Progenitor cell of endocrine pancreas (in vitro differentiated cells): ENCODE results near the gene NOL6. TPM values are rescaled to one million over a fixed set of nuclear protein-coding genes. Genes with fewer than 3 reads are reported as not detected.
"Not testable (repeated sequence)": the region's sequence is repeated elsewhere in the genome, so short reads cannot be mapped to it uniquely, and the experiment has no call there.

Experiments used
- DNase-seq: peaks from one replicate; pipeline ENCODE4 v3.0.0; 2021; ENCODE audit warnings: low spot score; ENCODE audit not compliant: unreplicated experiment
- H3K27ac Mint-ChIP-seq: 2 replicates; pipeline ENCODE4 v1.8.0; 2021; ENCODE audit warnings: mild to moderate bottlenecking, moderate library complexity, mixed read lengths
- H3K27me3 Mint-ChIP-seq: 2 replicates; pipeline ENCODE4 v1.8.0; 2021; ENCODE audit warnings: mixed read lengths
- H3K36me3 Mint-ChIP-seq: 2 replicates; pipeline ENCODE4 v1.8.0; 2022; ENCODE audit warnings: mixed read lengths; ENCODE audit not compliant: insufficient read depth
- H3K4me1 Mint-ChIP-seq: 2 replicates; pipeline ENCODE4 v1.8.0; 2021; ENCODE audit warnings: low read depth, mixed read lengths
- H3K4me3 Mint-ChIP-seq: 2 replicates; pipeline ENCODE4 v1.8.0; 2021; ENCODE audit warnings: low read depth, mild to moderate bottlenecking, moderate library complexity, mixed read lengths
- H3K9me3 Mint-ChIP-seq: 2 replicates; pipeline ENCODE4 v1.8.0; 2021; ENCODE audit warnings: low read depth, mixed read lengths
- CTCF ChIP-seq: fragments of 200-600 bp; sonication (generic); IDR thresholded peaks from one replicate; pipeline ENCODE4 v1.5.0; 2021; ENCODE audit warnings: antibody characterized with exemption, mild to moderate bottlenecking; ENCODE audit not compliant: unreplicated experiment
- long read RNA-seq: library from polyadenylated mRNA; unstranded; transcript quantifications from one replicate; pipeline ENCODE4 v2.0.0, GENCODE V29; 2020
- total RNA-seq: library from RNA; stranded (reverse); gene quantifications from 2 replicates; pipeline ENCODE4 v1.2.1, GENCODE V29; 2021

Gene NOL6
- total RNA-seq = 29.6 and 32.7 TPM in 2 replicates
- long read RNA-seq, full-length matches to known transcripts = 6 of 21 reads
- long read RNA-seq, partial matches to known transcripts = 9 of 21 reads
- long read RNA-seq, other reads (novel, unspliced or antisense) = 6 of 21 reads

- Mint-ChIP-seq H3K4me3 (peak within 1 kb of the TSS; percentile 89), H3K27ac (peak within 1 kb of the TSS; percentile 97), H3K9me3 (no peaks in the 10 kb centered on the region), H3K27me3 (no peaks in the 10 kb centered on the region), H3K4me1 (peaks cover 13% of the 10 kb centered on the region), H3K36me3 (peaks cover 9% of the 10 kb centered on the region)
- DNase-seq = peak; percentile 95
- TF ChIP-seq CTCF = no peak
Measured at GRCh38 chr9:33473643-33474352, at the start of gene NOL6. Gene NOL6 (minus strand): TSS chr9:33473924. CDS start chr9:33473842, 82 bp downstream.

- not testable (repeated sequence) for H3K36me3 Mint-ChIP-seq, H3K4me1 Mint-ChIP-seq, DNase-seq, H3K27ac Mint-ChIP-seq, H3K4me3 Mint-ChIP-seq, H3K9me3 Mint-ChIP-seq
- peaks cover 35% of the 10 kb centered on the region for H3K27me3 Mint-ChIP-seq
Measured at GRCh38 chr9:33521861-33522260, 48.1 kb upstream of the NOL6 start.

GRCh38 chr9:33517934-33518577, 44.3 kb upstream of the NOL6 start:
- not testable (repeated sequence) for H3K36me3 Mint-ChIP-seq, DNase-seq, H3K4me1 Mint-ChIP-seq, H3K27ac Mint-ChIP-seq, H3K4me3 Mint-ChIP-seq
- peaks cover 14% of the 10 kb centered on the region for H3K9me3 Mint-ChIP-seq
- peaks cover 12% of the 10 kb centered on the region for H3K27me3 Mint-ChIP-seq

GRCh38 chr9:33517373-33517772, 43.6 kb upstream of the NOL6 start:
- Mint-ChIP-seq H3K4me1 (no peaks in the 10 kb centered on the region), H3K27me3 (peaks cover 6% of the 10 kb centered on the region), H3K27ac (no peak overlapping the region), H3K4me3 (no peak overlapping the region), H3K36me3 (peaks cover 1% of the 10 kb centered on the region), H3K9me3 (peaks cover 14% of the 10 kb centered on the region)
- no peak for DNase-seq
- TF ChIP-seq CTCF = peak; percentile 63

GRCh38 chr9:33516397-33516796, 42.7 kb upstream of the NOL6 start:
- DNase-seq, H3K4me3 Mint-ChIP-seq, H3K4me1 Mint-ChIP-seq, H3K27ac Mint-ChIP-seq, H3K27me3 Mint-ChIP-seq, H3K36me3 Mint-ChIP-seq: not testable (repeated sequence)
- H3K9me3 Mint-ChIP-seq = peaks cover 14% of the 10 kb centered on the region

- not testable (repeated sequence) for DNase-seq, H3K27ac Mint-ChIP-seq, H3K4me3 Mint-ChIP-seq, H3K4me1 Mint-ChIP-seq, H3K27me3 Mint-ChIP-seq, H3K36me3 Mint-ChIP-seq
- peaks cover 14% of the 10 kb centered on the region for H3K9me3 Mint-ChIP-seq
Measured at GRCh38 chr9:33515342-33515995, 41.7 kb upstream of the NOL6 start.

- H3K27me3 Mint-ChIP-seq, H3K36me3 Mint-ChIP-seq, H3K27ac Mint-ChIP-seq, DNase-seq, H3K4me1 Mint-ChIP-seq, H3K4me3 Mint-ChIP-seq: not testable (repeated sequence)
- H3K9me3 Mint-ChIP-seq = peaks cover 14% of the 10 kb centered on the region
Measured at GRCh38 chr9:33512535-33512934, 38.8 kb upstream of the NOL6 start.

- Mint-ChIP-seq H3K4me3 (peak overlapping the region; percentile 94), H3K27ac (peak overlapping the region; percentile 100), H3K9me3 (peaks cover 14% of the 10 kb centered on the region)
- H3K27me3 Mint-ChIP-seq, DNase-seq, H3K4me1 Mint-ChIP-seq, H3K36me3 Mint-ChIP-seq: not testable (repeated sequence)
Measured at GRCh38 chr9:33511184-33511517, 37.4 kb upstream of the NOL6 start.
